Measurements from ENCODE around the gene KANSL1.

DNA sequence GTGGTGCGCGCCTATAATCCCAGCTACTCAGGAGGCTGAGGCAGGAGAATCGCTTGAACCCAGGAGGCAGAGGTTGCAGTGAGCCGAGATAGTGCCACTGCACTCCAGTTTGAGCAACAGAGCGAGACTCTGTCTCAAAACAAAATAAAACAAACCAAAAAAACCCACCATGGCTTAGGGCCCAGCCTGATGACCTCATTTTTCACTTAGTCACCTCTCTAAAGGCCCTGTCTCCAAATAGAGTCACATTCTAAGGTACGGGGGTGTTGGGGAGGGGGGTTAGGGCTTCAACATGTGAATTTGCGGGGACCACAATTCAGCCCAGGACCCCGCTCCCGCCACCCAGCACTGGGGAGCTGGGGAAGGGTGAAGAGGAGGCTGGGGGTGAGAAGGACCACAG is 195.6 kb downstream of the KANSL1 start:
- TF ChIP-seq CTCF (IDR thresholded peaks at IDR 0.05) (no peak), FOXK1 (CRISPR knock-in tag; IDR thresholded peaks at IDR 0.05) (no peak), NR3C1 (CRISPR knock-in tag; conservative IDR thresholded peaks at IDR 0.05; ENCODE audit: low read depth) (no peak), ZNF138 (CRISPR knock-in tag; conservative IDR thresholded peaks at IDR 0.05) (no peak), CREB1 (CRISPR knock-in tag; IDR thresholded peaks at IDR 0.05) (no peak)
- TF ChIP-seq, protein P1, sequence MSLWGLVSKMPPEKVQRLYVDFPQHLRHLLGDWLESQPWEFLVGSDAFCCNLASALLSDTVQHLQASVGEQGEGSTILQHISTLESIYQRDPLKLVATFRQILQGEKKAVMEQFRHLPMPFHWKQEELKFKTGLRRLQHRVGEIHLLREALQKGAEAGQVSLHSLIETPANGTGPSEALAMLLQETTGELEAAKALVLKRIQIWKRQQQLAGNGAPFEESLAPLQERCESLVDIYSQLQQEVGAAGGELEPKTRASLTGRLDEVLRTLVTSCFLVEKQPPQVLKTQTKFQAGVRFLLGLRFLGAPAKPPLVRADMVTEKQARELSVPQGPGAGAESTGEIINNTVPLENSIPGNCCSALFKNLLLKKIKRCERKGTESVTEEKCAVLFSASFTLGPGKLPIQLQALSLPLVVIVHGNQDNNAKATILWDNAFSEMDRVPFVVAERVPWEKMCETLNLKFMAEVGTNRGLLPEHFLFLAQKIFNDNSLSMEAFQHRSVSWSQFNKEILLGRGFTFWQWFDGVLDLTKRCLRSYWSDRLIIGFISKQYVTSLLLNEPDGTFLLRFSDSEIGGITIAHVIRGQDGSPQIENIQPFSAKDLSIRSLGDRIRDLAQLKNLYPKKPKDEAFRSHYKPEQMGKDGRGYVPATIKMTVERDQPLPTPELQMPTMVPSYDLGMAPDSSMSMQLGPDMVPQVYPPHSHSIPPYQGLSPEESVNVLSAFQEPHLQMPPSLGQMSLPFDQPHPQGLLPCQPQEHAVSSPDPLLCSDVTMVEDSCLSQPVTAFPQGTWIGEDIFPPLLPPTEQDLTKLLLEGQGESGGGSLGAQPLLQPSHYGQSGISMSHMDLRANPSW (CRISPR knock-in tag; conservative IDR thresholded peaks at IDR 0.05; ENCODE audit: low read depth): no peak

All from WTC11 (cell line).